SU-DHL-6 (cell line): ENCODE measurements around the gene RAB3GAP2.

Experiments used
- EZH2phosphoT487 ChIP-seq: fragments of 200-600 bp; sonication (generic), shearing (Covaris generic); conservative IDR thresholded peaks from 2 replicates; pipeline ENCODE4 v1.6.1; 2018; ENCODE audit warnings: mild to moderate bottlenecking, antibody characterized with exemption, low read length, moderate library complexity, mixed read lengths
- TF ChIP-seq, protein P1 (sequence below): fragments of 200-600 bp; sonication (generic); IDR thresholded peaks from one replicate; pipeline ENCODE4 v1.5.1; 2017; ENCODE audit warnings: antibody characterized with exemption, mild to moderate bottlenecking, low read length, moderate library complexity; ENCODE audit not compliant: insufficient read depth, poor library complexity, severe bottlenecking

DNA sequence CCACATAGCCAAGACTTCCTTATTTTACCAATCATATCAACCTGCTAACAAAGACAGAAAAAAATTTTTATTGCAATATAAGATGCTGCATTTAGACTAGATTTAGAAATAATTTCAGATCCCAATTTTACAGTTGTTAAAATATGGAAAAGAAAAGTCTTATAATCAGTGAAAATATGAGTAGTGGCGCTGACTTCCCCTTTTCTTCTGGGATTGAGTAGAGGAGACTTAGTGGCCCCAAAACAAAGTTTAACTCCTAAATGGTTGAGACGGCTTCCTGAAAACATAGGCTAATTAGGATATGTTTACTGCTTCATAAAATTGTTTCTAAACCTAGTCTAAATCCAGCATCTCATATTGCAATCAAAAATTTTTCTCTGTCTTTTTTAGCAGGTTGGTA, 68.4 kb downstream of the RAB3GAP2 start:
- TF ChIP-seq, protein P1, sequence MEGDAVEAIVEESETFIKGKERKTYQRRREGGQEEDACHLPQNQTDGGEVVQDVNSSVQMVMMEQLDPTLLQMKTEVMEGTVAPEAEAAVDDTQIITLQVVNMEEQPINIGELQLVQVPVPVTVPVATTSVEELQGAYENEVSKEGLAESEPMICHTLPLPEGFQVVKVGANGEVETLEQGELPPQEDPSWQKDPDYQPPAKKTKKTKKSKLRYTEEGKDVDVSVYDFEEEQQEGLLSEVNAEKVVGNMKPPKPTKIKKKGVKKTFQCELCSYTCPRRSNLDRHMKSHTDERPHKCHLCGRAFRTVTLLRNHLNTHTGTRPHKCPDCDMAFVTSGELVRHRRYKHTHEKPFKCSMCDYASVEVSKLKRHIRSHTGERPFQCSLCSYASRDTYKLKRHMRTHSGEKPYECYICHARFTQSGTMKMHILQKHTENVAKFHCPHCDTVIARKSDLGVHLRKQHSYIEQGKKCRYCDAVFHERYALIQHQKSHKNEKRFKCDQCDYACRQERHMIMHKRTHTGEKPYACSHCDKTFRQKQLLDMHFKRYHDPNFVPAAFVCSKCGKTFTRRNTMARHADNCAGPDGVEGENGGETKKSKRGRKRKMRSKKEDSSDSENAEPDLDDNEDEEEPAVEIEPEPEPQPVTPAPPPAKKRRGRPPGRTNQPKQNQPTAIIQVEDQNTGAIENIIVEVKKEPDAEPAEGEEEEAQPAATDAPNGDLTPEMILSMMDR = no peak
- TF ChIP-seq EZH2phosphoT487 = no peak
